ENCODE results near the gene YAE1.

YAE1 gene

DNA sequence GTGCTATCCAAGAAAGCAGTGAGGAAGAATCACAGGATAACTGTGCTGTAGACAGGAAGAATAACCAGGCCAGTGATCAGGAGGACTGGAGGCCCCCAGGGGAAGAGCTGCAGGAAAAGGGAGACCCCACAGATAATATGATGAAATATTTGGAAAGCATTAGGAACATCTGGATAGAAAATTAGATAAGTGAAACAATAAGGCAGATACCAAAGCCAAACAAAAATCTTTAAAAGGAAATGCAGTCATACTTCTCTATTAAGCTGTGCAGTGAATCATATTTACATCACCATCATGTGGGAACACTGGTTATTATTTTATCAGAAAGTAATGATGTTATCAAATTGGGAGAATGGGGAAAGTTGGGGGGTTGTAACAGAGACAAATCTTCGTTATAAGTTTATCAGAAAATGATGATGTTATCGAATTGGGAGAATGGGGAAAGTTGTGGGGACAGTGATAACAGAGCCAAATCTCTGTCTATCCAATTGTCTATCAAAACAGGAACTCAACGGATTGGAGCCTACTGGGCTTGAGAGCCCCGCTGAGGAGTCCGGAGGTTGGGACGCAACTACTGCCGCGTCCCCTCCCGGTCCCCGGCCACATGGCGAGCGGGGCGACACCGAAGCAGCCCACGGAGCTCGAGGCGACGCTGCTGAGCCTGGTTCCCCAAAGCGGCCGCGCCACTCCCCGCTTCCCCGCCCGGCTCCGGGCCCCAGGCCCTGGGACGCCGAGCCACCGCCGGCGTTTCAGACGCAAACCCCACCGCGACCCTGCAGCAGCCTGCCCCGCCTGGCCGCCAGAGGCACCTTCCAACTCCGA lies 43.1 kb downstream of the YAE1 start:
- DNase-seq: no peak

DNA sequence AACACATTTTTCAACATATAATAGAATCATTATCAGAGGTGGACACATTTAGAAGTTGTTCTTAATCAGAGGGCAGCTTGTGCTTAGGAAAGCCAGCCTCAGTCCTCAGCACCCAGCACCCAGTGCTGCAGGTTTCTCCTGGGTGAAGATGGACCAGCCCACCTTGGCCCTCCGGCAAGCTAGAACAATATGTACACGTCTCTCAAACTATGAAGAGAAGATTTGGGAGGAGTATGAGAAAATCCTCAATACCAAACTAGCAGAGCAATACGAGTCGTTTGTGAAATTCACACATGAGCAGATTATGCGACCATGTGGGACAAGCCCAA lies 43.7 kb downstream of the YAE1 start:
- DNase-seq: no peak

DNA sequence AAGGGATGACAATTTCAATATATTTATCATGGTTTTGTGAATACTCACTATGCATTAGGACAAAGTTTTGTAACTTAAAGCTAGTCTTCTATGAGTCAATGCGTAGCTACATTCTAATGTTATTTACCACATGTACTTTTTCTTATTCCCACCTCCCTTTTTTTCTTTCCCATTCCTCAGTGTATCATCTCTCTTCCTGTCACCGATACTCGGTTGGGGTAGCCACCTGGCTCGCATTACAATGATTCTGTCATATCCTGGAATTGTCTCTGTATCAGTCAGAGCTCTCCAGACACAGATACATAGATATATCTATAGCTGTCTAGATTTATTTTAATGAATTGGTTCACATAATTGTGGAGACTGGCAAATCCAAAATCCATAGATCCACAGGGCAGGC lies 47.4 kb downstream of the YAE1 start:
- DNase-seq: no peak

DNA sequence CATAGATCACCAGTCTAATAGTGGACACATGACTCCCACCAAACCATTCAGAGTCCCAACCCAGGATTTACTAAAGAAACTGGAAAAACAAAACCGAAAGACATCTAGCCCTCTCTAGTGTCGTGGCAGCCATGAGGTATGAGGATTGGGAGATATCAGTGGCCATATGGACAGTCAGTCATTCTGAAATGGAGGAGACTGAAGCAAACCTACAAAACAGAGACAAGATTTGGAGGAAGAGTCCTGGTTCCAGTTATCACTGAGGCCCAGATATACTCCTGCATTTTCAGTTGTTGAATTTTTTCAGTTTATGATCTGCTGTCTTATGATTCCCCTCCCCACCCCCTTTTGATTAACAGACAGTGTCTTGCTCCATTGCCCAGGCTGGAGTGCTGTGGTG lies 48.1 kb downstream of the YAE1 start:
- no peak for DNase-seq

DNA sequence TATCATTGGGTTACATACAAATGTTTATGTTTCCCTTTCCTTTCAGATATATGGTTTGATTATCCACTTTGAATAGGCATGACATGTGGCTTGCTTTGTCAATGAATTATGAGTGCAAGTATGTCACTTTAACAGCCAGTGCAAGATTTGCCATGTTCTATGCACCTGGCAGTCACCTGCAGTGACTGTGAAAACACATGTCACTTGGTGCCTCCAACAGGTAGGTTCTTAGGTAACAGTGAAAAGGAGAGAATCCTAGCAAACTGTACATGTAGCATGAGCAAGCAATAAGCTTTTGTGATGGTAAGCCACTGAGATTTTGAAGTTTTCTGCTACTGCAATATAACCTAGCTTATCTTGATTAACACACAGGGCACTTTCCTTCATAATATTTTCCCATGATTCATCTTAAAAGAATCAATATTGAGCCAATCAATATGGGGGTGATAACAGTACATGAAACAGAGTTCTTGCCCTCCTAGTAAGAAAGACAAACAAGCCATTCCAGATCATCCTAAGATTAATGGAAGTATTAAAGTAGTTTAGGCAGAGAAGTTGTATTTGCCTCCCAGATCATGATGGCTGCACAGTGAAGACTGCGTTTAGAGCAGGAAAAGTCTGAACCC lies 49.3 kb downstream of the YAE1 start:
- DNase-seq: no peak

DNA sequence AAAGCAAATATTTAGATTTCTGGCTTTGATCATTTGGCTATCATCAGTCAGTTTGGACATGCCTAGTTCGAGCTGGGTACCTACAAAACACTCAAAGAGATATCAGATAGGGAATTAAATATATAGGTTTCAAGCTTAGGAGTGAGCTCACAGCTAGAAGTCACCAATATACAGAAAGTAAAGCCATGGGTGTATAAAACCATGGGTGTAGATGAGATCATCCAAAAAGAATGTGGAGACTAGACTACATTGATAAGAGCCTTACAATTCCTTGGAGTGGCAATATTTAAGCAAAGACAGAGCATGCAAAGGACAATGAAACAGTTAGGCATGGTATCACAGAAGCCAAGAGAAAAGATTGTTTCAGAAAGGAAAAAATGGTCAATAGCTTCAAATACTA lies 49.9 kb downstream of the YAE1 start:
- no peak for DNase-seq

DNA sequence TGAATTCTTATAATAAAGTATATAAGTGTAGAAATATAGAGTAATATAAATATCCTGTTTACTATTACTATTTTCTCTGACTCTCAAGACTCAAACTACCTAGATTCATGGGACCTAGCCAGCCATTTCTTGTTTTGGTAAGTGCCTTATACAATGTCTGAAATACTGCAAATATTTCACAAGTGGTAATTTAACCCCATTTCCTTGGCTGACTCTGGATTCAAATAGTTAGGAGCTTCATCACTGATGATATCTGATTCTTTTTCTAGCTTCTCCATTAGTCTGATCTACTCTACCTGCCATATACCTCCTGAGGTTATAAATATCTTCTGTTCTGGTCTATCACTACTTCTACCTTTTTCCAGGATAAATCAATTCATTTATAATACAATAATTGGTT lies 50.8 kb downstream of the YAE1 start:
- DNase-seq: no peak

DNA sequence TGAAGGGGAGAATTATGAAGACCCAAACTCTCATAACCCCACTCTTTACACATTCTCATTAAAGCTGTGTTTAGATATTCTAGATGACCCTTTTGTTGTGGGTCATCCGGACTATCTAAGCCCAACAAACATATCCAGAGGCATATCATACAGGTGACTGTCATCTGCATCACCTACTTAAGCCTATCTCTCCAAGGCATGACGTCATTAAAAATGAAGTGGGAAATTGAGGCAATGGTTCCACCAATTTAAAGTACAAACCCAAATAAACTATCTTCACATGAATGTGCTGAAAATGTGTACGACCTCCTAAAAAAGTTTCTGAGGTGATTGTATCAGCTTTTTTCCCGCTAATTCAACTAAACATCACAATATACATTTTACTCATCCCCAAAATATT lies 52.7 kb downstream of the YAE1 start:
- no peak for DNase-seq

DNA sequence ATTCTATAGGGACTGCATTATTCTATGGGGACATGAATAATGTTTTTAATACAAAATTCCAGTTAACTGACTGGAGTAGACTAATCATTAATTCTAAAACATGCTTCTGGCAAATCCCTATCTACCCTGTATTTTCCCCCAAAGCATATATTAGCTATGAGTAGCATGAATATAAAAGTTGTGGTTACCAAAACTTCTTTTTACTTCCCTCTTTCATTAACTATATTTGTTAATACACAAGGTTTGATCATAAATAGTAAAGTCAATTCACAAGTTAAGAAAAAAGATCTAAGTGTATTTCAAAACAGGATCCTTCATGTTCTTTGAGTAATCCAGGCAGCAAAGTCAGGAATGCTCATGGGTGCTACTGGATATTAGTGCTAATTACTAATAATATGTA lies 54.3 kb downstream of the YAE1 start:
- DNase-seq: no peak

DNA sequence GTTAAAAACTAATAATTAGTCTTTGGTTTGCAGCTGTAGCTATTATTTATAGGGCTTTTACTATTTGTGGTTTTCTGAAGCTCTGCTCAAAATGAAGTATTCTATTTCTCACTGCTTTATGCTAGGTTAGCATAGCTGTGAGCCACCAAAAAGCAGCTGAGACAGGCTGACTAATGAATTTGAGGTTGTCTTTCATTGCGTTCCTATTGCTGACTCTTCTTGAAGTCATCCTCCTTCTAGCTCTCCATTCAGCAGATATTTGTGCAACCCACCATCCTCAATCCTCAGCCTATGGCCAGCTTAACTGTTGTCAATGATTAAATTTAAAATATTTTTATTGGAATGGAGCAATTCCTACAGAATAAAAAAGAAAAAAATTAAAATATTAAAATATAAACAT lies 55.1 kb downstream of the YAE1 start:
- no peak for DNase-seq

DNA sequence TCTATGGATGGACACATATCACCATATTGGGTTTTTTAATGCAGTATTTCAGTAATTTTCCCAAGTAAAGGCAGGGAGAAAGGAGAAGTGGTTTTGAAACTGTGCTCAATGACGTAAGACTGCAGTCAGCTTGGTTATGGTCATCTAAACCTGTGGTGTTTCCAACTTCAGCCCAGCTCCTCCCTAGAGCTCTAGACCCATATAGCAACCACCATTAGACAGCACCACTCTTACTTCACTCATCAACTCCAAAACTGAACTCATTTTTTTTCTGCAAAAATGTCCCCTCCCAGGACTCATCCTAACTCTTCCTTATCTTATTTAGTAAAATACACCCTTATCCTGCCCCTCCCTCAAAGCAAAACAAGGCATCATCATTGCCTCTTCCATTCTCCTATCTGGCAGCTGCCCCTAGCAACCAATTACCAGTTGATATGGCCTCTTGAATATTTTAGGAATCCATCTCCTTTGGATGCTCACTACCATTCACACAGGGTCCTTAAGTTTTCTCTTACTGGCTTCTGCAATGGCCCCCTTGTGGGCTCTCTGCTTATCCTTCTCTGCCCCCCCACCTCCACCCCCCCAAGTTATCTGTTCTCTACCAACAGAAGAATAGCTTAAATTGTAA lies 55.7 kb downstream of the YAE1 start:
- no peak for DNase-seq
